GM12878 (cell line): ENCODE measurements around the gene LRRC8B. TPM values are rescaled to one million over a fixed set of nuclear protein-coding genes. Genes with fewer than 3 reads are reported as not detected.

Experiments
- ATAC-seq: fragments of 200-7000 bp; cut with Tn5 transposase; 3 replicates; pipeline ENCODE4 v1.9.1; 2020; ENCODE audit warnings: mild to moderate bottlenecking, moderate library complexity
- BruUV-seq: library from RNA; stranded (reverse); fragments of 400-500 nt; replicated peaks from 2 replicates; lab custom pipeline; 2021; lab: Mats Ljungman, UMichigan
- CTCF ChIA-PET: fragments of 300-600 bp; sonication (Branson Sonifier 250); formaldehyde crosslinking; extraction: SDS; loops from one replicate; lab custom pipeline; 2021; ENCODE audit warnings: inconsistent platforms; lab: Yijun Ruan, JAX
- POLR2A ChIA-PET: fragments of 350-600 bp; formaldehyde crosslinking; extraction: SDS; loops from one replicate; lab custom pipeline; 2021; ENCODE audit warnings: inconsistent platforms; lab: Charles Lee
- RAD21 ChIA-PET: fragments of 300-600 bp; sonication (Branson Sonifier 250); formaldehyde crosslinking; loops from one replicate; lab custom pipeline; 2023; ENCODE audit warnings: antibody characterized with exemption; ENCODE audit not compliant: unreplicated experiment; lab: Charles Lee
- SMC1A ChIA-PET: fragments of 300-600 bp; sonication (Branson Sonifier 250); formaldehyde crosslinking; loops from one replicate; lab custom pipeline; 2023; ENCODE audit not compliant: unreplicated experiment, uncharacterized antibody; lab: Charles Lee
- DNase-seq: peaks from one replicate; pipeline ENCODE4 v3.0.0-alpha.2; 2011; ENCODE audit warnings: low read depth, low spot score
- FAIRE-seq: peaks from 3 replicates; lab custom pipeline; 2011; peaks lifted over from hg19 to GRCh38; lab: Jason Lieb, UNC
- H2AFZ ChIP-seq: 2 replicates; pipeline ENCODE4 v1.6.0; 2011; ENCODE audit warnings: low read depth, low read length, control low read depth; ENCODE audit not compliant: control insufficient read depth
- H3K27ac ChIP-seq: 2 replicates; pipeline ENCODE4 v1.5.1; 2011; ENCODE audit warnings: control low read depth; ENCODE audit not compliant: control insufficient read depth, insufficient read depth
- H3K27me3 ChIP-seq, 2 experiments: replicated peaks in 1 of 2; 2 replicates each; pipeline versions ENCODE4 v1.6.0 to v1.6.1; 2011; ENCODE audit warnings: low read length in 1 of 2; ENCODE audit not compliant: control insufficient read depth in 2 of 2, insufficient read depth in 2 of 2
- H3K36me3 ChIP-seq, 2 experiments: 2 replicates each; pipeline ENCODE4 v1.5.1; 2011; ENCODE audit warnings: low read length in 1 of 2; ENCODE audit not compliant: control insufficient read depth in 2 of 2, insufficient read depth in 2 of 2
- H3K4me1 ChIP-seq: 2 replicates; pipeline ENCODE4 v1.6.1; 2011; ENCODE audit warnings: mild to moderate bottlenecking, low read length, moderate library complexity, mixed read lengths; ENCODE audit not compliant: control insufficient read depth, insufficient read depth
- H3K4me2 ChIP-seq: 2 replicates; pipeline ENCODE4 v1.6.0; 2011; ENCODE audit warnings: control low read depth; ENCODE audit not compliant: control insufficient read depth, insufficient read depth
- H3K4me3 ChIP-seq: fragments of 200-600 bp; sonication (generic); 2 replicates; pipeline ENCODE4 v1.5.1; 2016
- H3K79me2 ChIP-seq: 2 replicates; pipeline ENCODE4 v1.6.0; 2011; ENCODE audit warnings: low read length; ENCODE audit not compliant: control insufficient read depth, insufficient read depth
- H3K9ac ChIP-seq: 2 replicates; pipeline ENCODE4 v1.8.0; 2011; ENCODE audit warnings: low read length, control low read depth, mixed read lengths; ENCODE audit not compliant: control insufficient read depth, insufficient read depth
- H3K9me3 ChIP-seq: replicated peaks from 3 replicates; pipeline ENCODE4 v1.5.1; 2011; ENCODE audit warnings: mild to moderate bottlenecking, low read length; ENCODE audit not compliant: control insufficient read depth, insufficient read depth
- H4K20me1 ChIP-seq: 2 replicates; pipeline ENCODE4 v1.6.0; 2011; ENCODE audit not compliant: control insufficient read depth, insufficient read depth
- CHD4 ChIP-seq: fragments of 200-600 bp; sonication (generic); IDR thresholded peaks from 2 replicates; pipeline ENCODE4 v1.6.1; 2016; ENCODE audit warnings: mild to moderate bottlenecking
- EED ChIP-seq: sonication (generic); IDR thresholded peaks from 2 replicates; pipeline ENCODE4 v1.6.1; 2016; ENCODE audit warnings: antibody characterized with exemption, low read depth
- EP300 ChIP-seq, 2 experiments: fragments of 150-350 bp in 1 of 2; IDR thresholded peaks; 2 replicates each; pipeline ENCODE4 v1.6.1; 2011 to 2012; ENCODE audit warnings: low read depth in 2 of 2, low read length in 2 of 2, borderline replicate concordance in 1 of 2, improper control_type of control experiment in 1 of 2, inconsistent platforms in 1 of 2; ENCODE audit not compliant: control insufficient read depth in 1 of 2
- HDAC2 ChIP-seq: fragments of 200-600 bp; sonication (generic); IDR thresholded peaks from 2 replicates; pipeline ENCODE4 v1.6.1; 2017
- KDM1A ChIP-seq: fragments of 200-600 bp; sonication (generic); IDR thresholded peaks from 2 replicates; pipeline ENCODE4 v1.6.1; 2016; ENCODE audit warnings: borderline replicate concordance
- KLF5 ChIP-seq: fragments of 450-650 bp; IDR thresholded peaks from 2 replicates; pipeline ENCODE4 v1.6.1; 2014; ENCODE audit warnings: mild to moderate bottlenecking; ENCODE audit not compliant: partially characterized antibody
- MEF2A ChIP-seq: IDR thresholded peaks from 2 replicates; pipeline ENCODE4 v1.6.1; 2011; ENCODE audit warnings: low read depth, mild to moderate bottlenecking, low read length, moderate library complexity; ENCODE audit not compliant: insufficient read depth
- MTA2 ChIP-seq: fragments of 450-650 bp; IDR thresholded peaks from 2 replicates; pipeline ENCODE4 v1.6.1; 2016; ENCODE audit warnings: low read depth, mild to moderate bottlenecking, moderate library complexity
- NRF1 ChIP-seq: conservative IDR thresholded peaks from 2 replicates; pipeline ENCODE4 v1.6.1; 2011; ENCODE audit warnings: mild to moderate bottlenecking, low read depth, low read length, improper control_type of control experiment
- PBX3 ChIP-seq: IDR thresholded peaks from 2 replicates; pipeline ENCODE4 v1.6.1; 2011; ENCODE audit warnings: mild to moderate bottlenecking, low read depth, low read length, moderate library complexity; ENCODE audit not compliant: insufficient replicate concordance
- RB1 ChIP-seq: fragments of 450-650 bp; formaldehyde crosslinking; IDR thresholded peaks from 2 replicates; pipeline ENCODE4 v1.6.1; 2017; ENCODE audit warnings: mild to moderate bottlenecking, borderline replicate concordance
- SIX5 ChIP-seq: IDR thresholded peaks from 2 replicates; pipeline ENCODE4 v1.6.1; 2011; ENCODE audit warnings: mild to moderate bottlenecking, low read depth, low read length, moderate library complexity; ENCODE audit not compliant: severe bottlenecking
- STAT1 ChIP-seq: fragments of 450-650 bp; conservative IDR thresholded peaks from 2 replicates; pipeline ENCODE4 v1.6.1; 2014; ENCODE audit warnings: antibody characterized with exemption, mild to moderate bottlenecking
- SUZ12 ChIP-seq: fragments of 200-600 bp; sonication (generic); IDR thresholded peaks from one replicate; pipeline ENCODE4 v1.6.1; 2018; ENCODE audit warnings: antibody characterized with exemption, mild to moderate bottlenecking; ENCODE audit not compliant: unreplicated experiment
- USF2 ChIP-seq: IDR thresholded peaks from 2 replicates; pipeline ENCODE4 v1.6.1; 2011; ENCODE audit warnings: low read depth, low read length, improper control_type of control experiment, borderline replicate concordance
- YY1 ChIP-seq: IDR thresholded peaks from 2 replicates; pipeline ENCODE4 v1.6.1; 2011; ENCODE audit warnings: low read depth, mild to moderate bottlenecking, low read length
- ZBED1 ChIP-seq: IDR thresholded peaks from 2 replicates; pipeline ENCODE4 v1.6.1; 2016; ENCODE audit warnings: borderline replicate concordance
- ZNF207 ChIP-seq: fragments of 450-650 bp; IDR thresholded peaks from 2 replicates; pipeline ENCODE4 v1.6.1; 2014; ENCODE audit warnings: antibody characterized with exemption, mild to moderate bottlenecking, borderline replicate concordance
- ZSCAN29 ChIP-seq: fragments of 450-650 bp; IDR thresholded peaks from 2 replicates; pipeline ENCODE4 v1.6.1; 2017; ENCODE audit warnings: mild to moderate bottlenecking, moderate library complexity
- WGBS: methylation state at CpG from one replicate; pipeline ENCODE4 v1.1.6; 2016; ENCODE audit warnings: low lambda C conversion rate; ENCODE audit not compliant: insufficient replicate concordance, insufficient coverage; ENCODE audit errors: missing lambda C conversion rate; 5-methylcytosine and 5-hydroxymethylcytosine counted together
- in situ Hi-C: fragments of 300-500 bp; cut with MboI; formaldehyde crosslinking; loops from 9 replicates; pipeline ENCODE4 v1.14.3; 2018; ENCODE audit warnings: mixed read lengths
- intact Hi-C: fragments of 100-400 bp; cut with micrococcal nuclease; formaldehyde crosslinking; loops from one replicate; pipeline ENCODE4 v1.14.2; 2022; ENCODE audit not compliant: unreplicated experiment
- polyA plus RNA-seq, 11 experiments: library from polyadenylated mRNA; depleted of rRNA in 4 of 11; unstranded in 6 of 11; stranded (reverse) in 5 of 11; fragments of >200 nt; fragmentation: Nextera tagmentation in 4 of 11; fragmentation: Illumina TruSeq in 1 of 11; extraction: Ambion mirVana in 4 of 11; extraction: Trizol in 1 of 11; gene quantifications; 1 replicate in 1 of 11; 2 replicates in 10 of 11; pipeline versions ENCODE4 v1.2.1 to v1.2.3, GENCODE V29; 2011 to 2016; ENCODE audit warnings: inconsistent platforms in 2 of 11, missing spikeins in 2 of 11, low read depth in 1 of 11
- total RNA-seq, 4 experiments: library from RNA; depleted of rRNA in 3 of 4; stranded (reverse); fragments of >200 nt in 3 of 4; fragmentation: Illumina TruSeq in 1 of 4; extraction: Trizol in 1 of 4; gene quantifications; 2 replicates each; pipeline versions ENCODE4 v1.2.1 to v1.2.3, GENCODE V29; 2013 to 2021
- TF ChIP-seq, protein P1 (sequence below): fragments of 450-650 bp; formaldehyde crosslinking; IDR thresholded peaks from 2 replicates; pipeline ENCODE4 v1.4.0; 2022; ENCODE audit warnings: mild to moderate bottlenecking, moderate library complexity

Gene LRRC8B
- total and polyA plus RNA-seq, 10 of the 15 experiments (the other 5 are each of a cell fraction or from before 2014, with no cell fraction given): 1.3 to 9.2 (median 5.4) TPM

GRCh38 chr1:89606227-89606980 is 81.8 kb downstream of the LRRC8B start:
- Histone ChIP-seq H3K4me3 (no peak overlapping the region), H3K9ac (no peak overlapping the region), H3K27me3 (no peaks in the 10 kb centered on the region; a peak in 1 of 4 replicates), H3K9me3 (no peaks in the 10 kb centered on the region; the same call in 2 of the 3 replicates), H4K20me1 (no peaks in the 10 kb centered on the region), H3K36me3 (no peaks in the 10 kb centered on the region), H3K4me1 (peaks cover 18% of the 10 kb centered on the region), H3K4me2 (no peak overlapping the region), H2AFZ (no peak overlapping the region), H3K27ac (no peak overlapping the region), H3K79me2 (no peaks in the 10 kb centered on the region)
- no peak for FAIRE-seq
- DNase-seq: no peak
- no peak for ATAC-seq
- ChIA-PET CTCF (interaction anchor here (2.8 to 3.6 kb wide), 2 partner anchors 122 to 123 kb away, joined by 8 to 15 read pairs; no protein-coding TSS in a partner anchor), RAD21 (interaction anchor here (1.4 kb wide), 1 partner anchor 161 kb away, joined by 3 read pairs; no protein-coding TSS in a partner anchor), POLR2A (interaction anchor here (1.0 kb wide), 1 partner anchor 21 kb away, joined by 3 read pairs; no protein-coding TSS in a partner anchor), SMC1A (interaction anchor here (3.5 to 13.0 kb wide), 2 partner anchors 21 to 156 kb away, joined by 11 to 124 read pairs; no protein-coding TSS in a partner anchor)
- no peak for TF ChIP-seq USF2
- TF ChIP-seq RB1: no peak
- no peak for TF ChIP-seq KDM1A
- TF ChIP-seq SIX5: no peak
- TF ChIP-seq ZNF207: no peak
- no peak for TF ChIP-seq MEF2A
- TF ChIP-seq, protein P1, sequence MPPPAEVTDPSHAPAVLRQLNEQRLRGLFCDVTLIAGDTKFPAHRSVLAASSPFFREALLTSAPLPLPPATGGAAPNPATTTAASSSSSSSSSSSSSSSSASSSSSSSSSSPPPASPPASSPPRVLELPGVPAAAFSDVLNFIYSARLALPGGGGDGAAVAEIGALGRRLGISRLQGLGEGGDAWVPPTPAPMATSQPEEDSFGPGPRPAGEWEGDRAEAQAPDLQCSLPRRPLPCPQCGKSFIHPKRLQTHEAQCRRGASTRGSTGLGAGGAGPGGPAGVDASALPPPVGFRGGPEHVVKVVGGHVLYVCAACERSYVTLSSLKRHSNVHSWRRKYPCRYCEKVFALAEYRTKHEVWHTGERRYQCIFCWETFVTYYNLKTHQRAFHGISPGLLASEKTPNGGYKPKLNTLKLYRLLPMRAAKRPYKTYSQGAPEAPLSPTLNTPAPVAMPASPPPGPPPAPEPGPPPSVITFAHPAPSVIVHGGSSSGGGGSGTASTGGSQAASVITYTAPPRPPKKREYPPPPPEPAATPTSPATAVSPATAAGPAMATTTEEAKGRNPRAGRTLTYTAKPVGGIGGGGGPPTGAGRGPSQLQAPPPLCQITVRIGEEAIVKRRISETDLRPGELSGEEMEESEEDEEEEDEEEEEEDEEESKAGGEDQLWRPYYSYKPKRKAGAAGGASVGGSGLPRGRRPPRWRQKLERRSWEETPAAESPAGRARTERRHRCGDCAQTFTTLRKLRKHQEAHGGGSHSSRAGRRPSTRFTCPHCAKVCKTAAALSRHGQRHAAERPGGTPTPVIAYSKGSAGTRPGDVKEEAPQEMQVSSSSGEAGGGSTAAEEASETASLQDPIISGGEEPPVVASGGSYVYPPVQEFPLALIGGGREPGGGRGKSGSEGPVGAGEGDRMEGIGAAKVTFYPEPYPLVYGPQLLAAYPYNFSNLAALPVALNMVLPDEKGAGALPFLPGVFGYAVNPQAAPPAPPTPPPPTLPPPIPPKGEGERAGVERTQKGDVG (CRISPR knock-in tag): no peak
- TF ChIP-seq ZSCAN29: no peak
- TF ChIP-seq ZBED1: no peak
- no peak for TF ChIP-seq KLF5
- no peak for TF ChIP-seq STAT1
- TF ChIP-seq PBX3: no peak
- TF ChIP-seq EED: no peak
- TF ChIP-seq HDAC2: no peak
- no peak for TF ChIP-seq CHD4
- no peak for TF ChIP-seq MTA2
- no peak for TF ChIP-seq YY1
- TF ChIP-seq EP300 (IDR thresholded peaks at IDR 0.05; ENCODE audit: borderline replicate concordance in 1 of 2, control insufficient read depth in 1 of 2, low read depth in 2 of 2, low read length in 2 of 2): no peak
- no peak for TF ChIP-seq NRF1
- no peak for TF ChIP-seq SUZ12
- intact Hi-C loops (no loop called here), in situ Hi-C loops (no loop called here)
- WGBS: 65% methylated on average over 3 of the region's 3 CpGs
- no TSS peak for BruUV-seq
